ENCODE data around the gene NPHP4. TPM values are rescaled to one million over a fixed set of nuclear protein-coding genes. Genes with fewer than 3 reads are reported as not detected.

Gene NPHP4
- polyA plus RNA-seq, 3 donors = 0.39 to 13.7 (median 1.2) TPM

DNA sequence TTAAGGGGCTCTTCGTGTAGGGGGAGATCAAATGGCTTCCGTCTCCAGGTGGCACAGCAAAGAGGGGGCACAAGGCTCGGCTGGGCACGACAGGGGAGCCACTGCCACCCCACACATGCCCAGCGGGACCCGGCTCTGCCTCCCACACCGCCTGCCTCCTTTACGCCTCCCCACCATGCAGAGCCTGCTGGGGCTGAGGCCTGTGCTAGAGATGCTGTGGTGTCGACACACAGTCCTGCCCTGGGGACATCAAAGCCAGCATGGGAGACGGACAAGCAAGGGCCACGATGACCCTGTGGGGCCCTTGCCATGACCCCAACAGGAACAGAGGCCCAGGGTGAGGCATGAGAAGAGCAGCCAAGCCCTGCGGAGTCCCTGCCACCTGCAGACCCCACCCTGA is 102.8 kb downstream of the NPHP4 start:
- no peak overlapping the region for H3K4me2 ChIP-seq (replicated peaks; ENCODE audit: extremely low read depth, low read length, poor library complexity, severe bottlenecking)
- no peaks in the 10 kb centered on the region for H3K9me3 ChIP-seq (replicated peaks in 1 of 2; ENCODE audit: control insufficient read depth in 1 of 2, insufficient read depth in 1 of 2, low read length in 2 of 2)
- no peaks in the 10 kb centered on the region for H4K20me1 ChIP-seq (ENCODE audit: insufficient read depth, low read length)
- Mint-ChIP-seq H3K27me3 (ENCODE audit: low read depth in 3 of 3) (no peaks in the 10 kb centered on the region), H3K27ac (peak overlapping the region in 1 of 7 donors; percentile 41), H3K4me1 (no peaks in the 10 kb centered on the region), H3K9me3 (no peaks in the 10 kb centered on the region), H3K36me3 (peaks cover 3 to 12% of the 10 kb centered on the region in 2 donors), H3K4me3 (no peak overlapping the region)
- intact Hi-C loops (cut with micrococcal nuclease) = no loop called here
- H2AFZ ChIP-seq (ENCODE audit: insufficient read depth, low read depth, low read length, poor library complexity, severe bottlenecking) = no peak overlapping the region
- no peaks in the 10 kb centered on the region for H3K27me3 ChIP-seq (ENCODE audit: control insufficient read depth in 2 of 2, insufficient read depth in 2 of 2, low read length in 2 of 2)
- H3K36me3 ChIP-seq (replicated peaks in 1 of 2; ENCODE audit: control insufficient read depth in 1 of 2, insufficient read depth in 2 of 2, low read length in 2 of 2) = peaks cover 0 to 5% of the 10 kb centered on the region in 2 donors
- WGBS (ENCODE audit: insufficient coverage) = 98% methylated on average over 8 of the region's 12 CpGs
- H3K9ac ChIP-seq (ENCODE audit: insufficient read depth, low read length, poor library complexity, severe bottlenecking) = no peak overlapping the region
- no peak overlapping the region for H3K4me3 ChIP-seq (replicated peaks in 1 of 3; ENCODE audit: low read depth in 2 of 3, low read length in 3 of 3)
- H3K27ac ChIP-seq (ENCODE audit: low read depth in 1 of 2, low read length in 2 of 2) = no peak overlapping the region
- no peaks in the 10 kb centered on the region for H3K79me2 ChIP-seq (ENCODE audit: insufficient read depth, low read length)
- TF ChIP-seq, protein P1, sequence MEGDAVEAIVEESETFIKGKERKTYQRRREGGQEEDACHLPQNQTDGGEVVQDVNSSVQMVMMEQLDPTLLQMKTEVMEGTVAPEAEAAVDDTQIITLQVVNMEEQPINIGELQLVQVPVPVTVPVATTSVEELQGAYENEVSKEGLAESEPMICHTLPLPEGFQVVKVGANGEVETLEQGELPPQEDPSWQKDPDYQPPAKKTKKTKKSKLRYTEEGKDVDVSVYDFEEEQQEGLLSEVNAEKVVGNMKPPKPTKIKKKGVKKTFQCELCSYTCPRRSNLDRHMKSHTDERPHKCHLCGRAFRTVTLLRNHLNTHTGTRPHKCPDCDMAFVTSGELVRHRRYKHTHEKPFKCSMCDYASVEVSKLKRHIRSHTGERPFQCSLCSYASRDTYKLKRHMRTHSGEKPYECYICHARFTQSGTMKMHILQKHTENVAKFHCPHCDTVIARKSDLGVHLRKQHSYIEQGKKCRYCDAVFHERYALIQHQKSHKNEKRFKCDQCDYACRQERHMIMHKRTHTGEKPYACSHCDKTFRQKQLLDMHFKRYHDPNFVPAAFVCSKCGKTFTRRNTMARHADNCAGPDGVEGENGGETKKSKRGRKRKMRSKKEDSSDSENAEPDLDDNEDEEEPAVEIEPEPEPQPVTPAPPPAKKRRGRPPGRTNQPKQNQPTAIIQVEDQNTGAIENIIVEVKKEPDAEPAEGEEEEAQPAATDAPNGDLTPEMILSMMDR (IDR thresholded peaks at IDR 0.05) = no peak
- no peak for DNase-seq
- no peaks in the 10 kb centered on the region for H3K4me1 ChIP-seq (ENCODE audit: control insufficient read depth in 1 of 2, insufficient read depth in 2 of 2, low read length in 2 of 2)

DNA sequence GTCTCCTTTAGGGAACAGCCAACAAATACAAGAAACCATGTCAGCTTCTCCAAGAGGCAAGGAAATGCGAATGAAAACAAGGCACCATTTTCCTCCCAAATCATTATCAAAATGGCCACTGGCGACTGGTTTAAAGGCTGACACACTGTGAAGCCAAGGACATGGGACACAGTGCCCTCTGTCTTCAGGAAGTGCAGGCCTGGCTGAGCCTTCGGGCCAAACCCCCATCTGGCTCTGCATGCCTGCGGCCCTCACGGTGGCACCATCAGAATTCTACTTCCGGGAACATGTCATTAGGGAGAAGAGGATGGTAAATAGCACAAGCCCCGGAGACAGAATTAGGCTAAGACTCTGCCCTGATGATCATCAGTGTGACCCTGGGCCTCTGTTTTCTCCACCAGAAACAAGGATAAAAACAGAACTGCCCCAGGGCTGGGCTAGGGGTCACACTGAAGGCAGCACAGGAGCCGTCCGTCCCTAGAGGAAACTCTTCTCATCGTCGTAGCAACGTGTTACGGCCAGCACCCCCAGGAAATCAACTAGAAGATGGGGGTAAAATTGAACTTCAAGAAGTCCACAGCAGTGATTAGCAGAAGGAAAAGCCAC is 103.5 kb downstream of the NPHP4 start:
- H3K4me2 ChIP-seq (replicated peaks; ENCODE audit: extremely low read depth, low read length, poor library complexity, severe bottlenecking) = no peak overlapping the region
- peaks cover 0 to 5% of the 10 kb centered on the region in 2 donors for H3K36me3 ChIP-seq (replicated peaks in 1 of 2; ENCODE audit: control insufficient read depth in 1 of 2, insufficient read depth in 2 of 2, low read length in 2 of 2)
- H3K27ac ChIP-seq (ENCODE audit: low read depth in 1 of 2, low read length in 2 of 2) = no peak overlapping the region
- H3K4me3 Mint-ChIP-seq = no peak overlapping the region
- no peak overlapping the region for H3K9ac ChIP-seq (ENCODE audit: insufficient read depth, low read length, poor library complexity, severe bottlenecking)
- DNase-seq = no peak
- no peaks in the 10 kb centered on the region for H3K4me1 ChIP-seq (ENCODE audit: control insufficient read depth in 1 of 2, insufficient read depth in 2 of 2, low read length in 2 of 2)
- H3K4me3 ChIP-seq (replicated peaks in 1 of 3; ENCODE audit: low read depth in 2 of 3, low read length in 3 of 3) = no peak overlapping the region
- peaks cover 3 to 14% of the 10 kb centered on the region in 2 donors for H3K36me3 Mint-ChIP-seq
- 87% methylated on average over 12 of the region's 13 CpGs for WGBS (ENCODE audit: insufficient coverage)
- H3K27me3 Mint-ChIP-seq (ENCODE audit: low read depth in 3 of 3) = no peaks in the 10 kb centered on the region
- no peaks in the 10 kb centered on the region for H4K20me1 ChIP-seq (ENCODE audit: insufficient read depth, low read length)
- H3K9me3 ChIP-seq (replicated peaks in 1 of 2; ENCODE audit: control insufficient read depth in 1 of 2, insufficient read depth in 1 of 2, low read length in 2 of 2) = no peaks in the 10 kb centered on the region
- H2AFZ ChIP-seq (ENCODE audit: insufficient read depth, low read depth, low read length, poor library complexity, severe bottlenecking) = no peak overlapping the region
- TF ChIP-seq, protein P1 (IDR thresholded peaks at IDR 0.05) = no peak
- no peaks in the 10 kb centered on the region for H3K79me2 ChIP-seq (ENCODE audit: insufficient read depth, low read length)
- no peaks in the 10 kb centered on the region for H3K4me1 Mint-ChIP-seq
- no peaks in the 10 kb centered on the region for H3K27me3 ChIP-seq (ENCODE audit: control insufficient read depth in 2 of 2, insufficient read depth in 2 of 2, low read length in 2 of 2)
- H3K9me3 Mint-ChIP-seq = peaks cover 0 to 1% (median 0%) of the 10 kb centered on the region in 7 donors
- H3K27ac Mint-ChIP-seq = no peak overlapping the region
- intact Hi-C loops (cut with micrococcal nuclease) = no loop called here
